SK-N-SH (cell line): ENCODE measurements around the gene HOXA2. TPM values are rescaled to one million over a fixed set of nuclear protein-coding genes. Genes with fewer than 3 reads are reported as not detected.

Source experiments
- CTCF ChIA-PET: fragments of 300-600, 350-600 bp; formaldehyde crosslinking; extraction: SDS; loops from one replicate; lab custom pipeline; 2021; lab: Yijun Ruan, JAX
- POLR2A ChIA-PET: fragments of 350-600 bp; sonication (Branson Sonifier 250); formaldehyde crosslinking; extraction: SDS; loops from one replicate; lab custom pipeline; 2020; ENCODE audit warnings: antibody characterized with exemption, inconsistent platforms; lab: Yijun Ruan, JAX
- DNase-seq: peaks from one replicate; pipeline ENCODE4 v3.0.0; 2012
- H2AFZ ChIP-seq: fragments of 200-600 bp; sonication (generic); 2 replicates; pipeline ENCODE4 v1.8.1; 2016; ENCODE audit warnings: antibody characterized with exemption, mild to moderate bottlenecking, low read depth
- H3F3A ChIP-seq: fragments of 200-600 bp; sonication (generic); replicated peaks from 2 replicates; pipeline ENCODE3; 2016; ENCODE audit warnings: antibody characterized with exemption, mild to moderate bottlenecking; ENCODE audit not compliant: insufficient read depth
- H3K27ac ChIP-seq, 2 experiments: fragments of 200-500 bp in 1 of 2; fragments of 200-600 bp in 1 of 2; sonication (Bioruptor generic) in 1 of 2; sonication (generic), shearing (Covaris generic) in 1 of 2; 2 replicates each; pipeline versions ENCODE4 v1.5.1 to v1.6.1; 2014 to 2016; ENCODE audit warnings: low read depth in 2 of 2, inconsistent platforms in 1 of 2, low read length in 1 of 2, mild to moderate bottlenecking in 1 of 2, mixed read lengths in 1 of 2
- H3K27me3 ChIP-seq: fragments of 200-600 bp; sonication (generic), shearing (Covaris generic); 2 replicates; pipeline ENCODE4 v1.6.1; 2016; ENCODE audit warnings: mixed run types; ENCODE audit not compliant: insufficient read depth
- H3K36me3 ChIP-seq, 2 experiments: fragments of 200-500 bp in 1 of 2; fragments of 200-600 bp in 1 of 2; sonication (Bioruptor generic) in 1 of 2; sonication (generic) in 1 of 2; replicated peaks in 1 of 2; 2 replicates each; pipeline versions ENCODE3 to v1.5.1; 2014 to 2016; ENCODE audit warnings: low read length in 1 of 2, mild to moderate bottlenecking in 1 of 2; ENCODE audit not compliant: insufficient read depth in 2 of 2, control insufficient read depth in 1 of 2
- H3K4me1 ChIP-seq, 2 experiments: fragments of 200-500 bp in 1 of 2; fragments of 200-600 bp in 1 of 2; sonication (Bioruptor generic) in 1 of 2; sonication (generic), shearing (Covaris generic) in 1 of 2; 2 replicates each; pipeline versions ENCODE4 v1.5.1 to v1.6.1; 2014 to 2016; ENCODE audit warnings: low read depth in 1 of 2, low read length in 1 of 2, mixed run types in 1 of 2; ENCODE audit not compliant: insufficient read depth in 2 of 2, control insufficient read depth in 1 of 2
- H3K4me2 ChIP-seq: fragments of 200-600 bp; sonication (generic), shearing (Covaris generic); 2 replicates; pipeline ENCODE4 v1.6.1; 2017; ENCODE audit warnings: mixed run types
- H3K4me3 ChIP-seq, 2 experiments: fragments of 200-500 bp in 1 of 2; fragments of 200-600 bp in 1 of 2; sonication (Bioruptor generic) in 1 of 2; sonication (generic), shearing (Covaris generic) in 1 of 2; 2 replicates each; pipeline versions ENCODE4 v1.5.1 to v1.8.1; 2014 to 2016; ENCODE audit warnings: low read depth in 2 of 2, inconsistent platforms in 1 of 2, low read length in 1 of 2, mild to moderate bottlenecking in 1 of 2, mixed read lengths in 1 of 2, moderate library complexity in 1 of 2
- H3K79me2 ChIP-seq: fragments of 200-600 bp; sonication (generic); 2 replicates; pipeline ENCODE4 v1.8.1; 2017; ENCODE audit warnings: mild to moderate bottlenecking; ENCODE audit not compliant: insufficient read depth
- H3K9ac ChIP-seq: fragments of 200-600 bp; sonication (generic); 2 replicates; pipeline ENCODE4 v1.6.1; 2017; ENCODE audit warnings: mixed run types
- H3K9me2 ChIP-seq: fragments of 200-600 bp; sonication (generic); 2 replicates; pipeline ENCODE4 v1.6.1; 2017; ENCODE audit warnings: mixed run types
- H3K9me3 ChIP-seq: fragments of 200-600 bp; sonication (generic); 2 replicates; pipeline ENCODE4 v1.6.1; 2017; ENCODE audit warnings: mixed run types, mild to moderate bottlenecking, moderate library complexity
- H4K20me1 ChIP-seq: fragments of 200-600 bp; sonication (generic); 2 replicates; pipeline ENCODE4 v1.6.1; 2017; ENCODE audit warnings: mild to moderate bottlenecking, mixed run types; ENCODE audit not compliant: insufficient read depth
- EZH2phosphoT487 ChIP-seq: fragments of 200-600 bp; sonication (generic); IDR thresholded peaks from 2 replicates; pipeline ENCODE4 v1.6.1; 2017; ENCODE audit warnings: low read depth, mixed run types, mild to moderate bottlenecking, antibody characterized with exemption, moderate library complexity, borderline replicate concordance
- FOSL2 ChIP-seq: IDR thresholded peaks from 2 replicates; pipeline ENCODE4 v1.4.0; 2012; ENCODE audit warnings: low read depth, mild to moderate bottlenecking, moderate library complexity, borderline replicate concordance
- SMC3 ChIP-seq: IDR thresholded peaks from 2 replicates; pipeline ENCODE4 v1.6.1; 2012; ENCODE audit warnings: low read depth, low read length, improper control_type of control experiment
- WGBS: methylation state at CpG from one replicate; pipeline ENCODE4 v1.1.6; 2017; ENCODE audit warnings: low lambda C conversion rate; 5-methylcytosine and 5-hydroxymethylcytosine counted together
- polyA plus RNA-seq, 3 experiments: library from polyadenylated mRNA; depleted of rRNA; stranded (reverse); fragments of >200 nt; gene quantifications; 2 replicates each; pipeline ENCODE4 v1.2.3, GENCODE V29; 2012

Gene HOXA2
- polyA plus RNA-seq, 1 of the 3 experiments (the other 2 are of a cell fraction): not detected

- Histone ChIP-seq H3K4me2 (no peak overlapping the region), H3K9me3 (no peaks in the 10 kb centered on the region)
- POLR2A ChIA-PET: no interaction called here
Measured at GRCh38 chr7:27114881-27115220, 12.4 kb upstream of the HOXA2 start.

GRCh38 chr7:27113991-27114769 is 11.7 kb upstream of the HOXA2 start:
- CTCF ChIA-PET: interaction anchor here (0.7 to 1.4 kb wide), 4 partner anchors 14 to 29 kb away, joined by 3 to 4 read pairs (median 4); partner anchors contain the start of genes HOXA4 and HOXA5
- TF ChIP-seq EZH2phosphoT487 (0 out of 2 replicates have a peak, but pooled peaks have one; percentile 39), FOSL2 (no peak)
- TF ChIP-seq, all 33 proteins: peak for 1
- POLR2A ChIA-PET: no interaction called here
- no peaks in the 10 kb centered on the region; a peak in 1 of 4 replicates for H3K4me1 ChIP-seq
- no peaks in the 10 kb centered on the region for H4K20me1 ChIP-seq
- 7% methylated on average over 12 of the region's 26 CpGs for WGBS
- H3K4me3 ChIP-seq: no peak overlapping the region
- DNase-seq: peak; percentile 52
- no peaks in the 10 kb centered on the region for H3K9me2 ChIP-seq
- H3F3A ChIP-seq: peaks cover 5% of the 10 kb centered on the region
- no peaks in the 10 kb centered on the region for H3K9me3 ChIP-seq
- no peaks in the 10 kb centered on the region for H3K36me3 ChIP-seq
- no peak overlapping the region for H3K27ac ChIP-seq
- H3K27me3 ChIP-seq: peaks cover 94% of the 10 kb centered on the region
- no peak overlapping the region for H2AFZ ChIP-seq
- H3K9ac ChIP-seq: no peak overlapping the region
- no peak overlapping the region for H3K4me2 ChIP-seq
- H3K79me2 ChIP-seq: no peaks in the 10 kb centered on the region

More at GRCh38 chr7:27114881-27115220, 12.4 kb upstream of the HOXA2 start:
- CTCF ChIA-PET: interaction anchor here (0.7 to 1.6 kb wide), 6 partner anchors 12 to 433 kb away, joined by 3 to 4 read pairs (median 3); partner anchors contain the start of genes HOXA4 and HOXA5
- peak; percentile 24; the same call in 1 of the 2 replicates for TF ChIP-seq EZH2phosphoT487
- TF ChIP-seq SMC3: no peak
- TF ChIP-seq, all 33 proteins: peak for 1
- Histone ChIP-seq H3K4me1 (no peaks in the 10 kb centered on the region; a peak in 1 of 4 replicates), H3K4me3 (no peak overlapping the region), H3F3A (peaks cover 5% of the 10 kb centered on the region), H4K20me1 (no peaks in the 10 kb centered on the region), H3K79me2 (no peaks in the 10 kb centered on the region), H3K36me3 (no peaks in the 10 kb centered on the region), H3K9ac (no peak overlapping the region), H3K27me3 (peaks cover 94% of the 10 kb centered on the region), H2AFZ (no peak overlapping the region), H3K9me2 (no peaks in the 10 kb centered on the region), H3K27ac (no peak overlapping the region)
- no peak for DNase-seq
- 10% methylated on average over 6 of the region's 6 CpGs for WGBS

GRCh38 chr7:27112955-27113949 is 10.8 kb upstream of the HOXA2 start:
- peaks cover 94% of the 10 kb centered on the region for H3K27me3 ChIP-seq
- no peak overlapping the region for H3K4me2 ChIP-seq
- H3K9ac ChIP-seq: no peak overlapping the region
- peaks cover 5% of the 10 kb centered on the region for H3F3A ChIP-seq
- H3K9me3 ChIP-seq: no peaks in the 10 kb centered on the region
- no peaks in the 10 kb centered on the region; a peak in 1 of 4 replicates for H3K4me1 ChIP-seq
- no peaks in the 10 kb centered on the region for H3K36me3 ChIP-seq
- H3K27ac ChIP-seq: no peak overlapping the region
- no peaks in the 10 kb centered on the region for H3K79me2 ChIP-seq
- no peak overlapping the region for H2AFZ ChIP-seq
- ChIA-PET POLR2A (no interaction called here), CTCF (interaction anchor here (1.1 kb wide), 1 partner anchor 35 kb away, joined by 3 read pairs; no protein-coding TSS in a partner anchor)
- no peaks in the 10 kb centered on the region for H3K9me2 ChIP-seq
- no peak overlapping the region for H3K4me3 ChIP-seq
- DNase-seq: peak; percentile 56
- H4K20me1 ChIP-seq: no peaks in the 10 kb centered on the region
- TF ChIP-seq EZH2phosphoT487 (peak; percentile 89; the same call in 1 of the 2 replicates), SMC3 (no peak)
- WGBS: 3% methylated on average over 21 of the region's 57 CpGs
